Fibroblast of lung (primary cell): ENCODE measurements around the gene TMEM179. TPM values are rescaled to one million over a fixed set of nuclear protein-coding genes. Genes with fewer than 3 reads are reported as not detected.

Source experiments
- DNase-seq, 2 donors: peaks; one replicate each; pipeline versions ENCODE4 v3.0.0 to v3.0.0-alpha.2; 2010; ENCODE audit warnings: low read depth in 2 of 2
- H2AFZ ChIP-seq: 2 replicates; pipeline ENCODE4 v1.5.1; 2012; ENCODE audit warnings: low read length, control low read depth, inconsistent platforms
- H3K27ac ChIP-seq: 2 replicates; pipeline ENCODE4 v1.5.1; 2011; ENCODE audit warnings: low read length, control low read depth; ENCODE audit not compliant: insufficient read depth
- H3K27me3 ChIP-seq: 2 replicates; pipeline ENCODE4 v1.5.1; 2011; ENCODE audit warnings: mild to moderate bottlenecking, low read length; ENCODE audit not compliant: control insufficient read depth, insufficient read depth
- H3K36me3 ChIP-seq: 2 replicates; pipeline ENCODE4 v1.5.1; 2011; ENCODE audit warnings: low read length; ENCODE audit not compliant: control insufficient read depth, insufficient read depth
- H3K4me1 ChIP-seq: 2 replicates; pipeline ENCODE4 v1.5.1; 2011; ENCODE audit warnings: low read length; ENCODE audit not compliant: control insufficient read depth, insufficient read depth; ENCODE audit errors: extremely low read depth
- H3K4me2 ChIP-seq: 2 replicates; pipeline ENCODE4 v1.5.1; 2011; ENCODE audit warnings: low read length, control low read depth; ENCODE audit not compliant: insufficient read depth; ENCODE audit errors: extremely low read depth
- H3K4me3 ChIP-seq, 4 experiments: fragments of 200-600 bp in 1 of 4; sonication (generic) in 1 of 4; replicated peaks in 1 of 4; 2 replicates each; pipeline ENCODE4 v1.5.1; 2011 to 2016; ENCODE audit warnings: low read length in 4 of 4, low read depth in 3 of 4, mild to moderate bottlenecking in 3 of 4, control low read depth in 2 of 4, inconsistent platforms in 1 of 4, mixed read lengths in 1 of 4; ENCODE audit not compliant: insufficient read depth in 1 of 4; ENCODE audit errors: control extremely low read depth in 1 of 4
- H3K79me2 ChIP-seq: 2 replicates; pipeline ENCODE4 v1.5.1; 2012; ENCODE audit warnings: mild to moderate bottlenecking, low read length, inconsistent platforms; ENCODE audit not compliant: control insufficient read depth, insufficient read depth
- H3K9ac ChIP-seq: 2 replicates; pipeline ENCODE4 v1.5.1; 2011; ENCODE audit warnings: mild to moderate bottlenecking, low read length, control low read depth; ENCODE audit not compliant: insufficient read depth
- H3K9me3 ChIP-seq: 2 replicates; pipeline ENCODE4 v1.5.1; 2012; ENCODE audit warnings: low read depth, low read length; ENCODE audit not compliant: control insufficient read depth, insufficient read depth
- H4K20me1 ChIP-seq: 2 replicates; pipeline ENCODE4 v1.5.1; 2011; ENCODE audit warnings: low read length; ENCODE audit not compliant: control insufficient read depth, insufficient read depth; ENCODE audit errors: extremely low read depth
- EZH2 ChIP-seq: IDR thresholded peaks from 2 replicates; pipeline ENCODE4 v1.5.1; 2012; ENCODE audit warnings: low read length, control low read depth, mild to moderate bottlenecking; ENCODE audit errors: missing control alignments
- polyA plus RNA-seq, 2 donors: library from polyadenylated mRNA; depleted of rRNA in 1 of 2; stranded (reverse) in 1 of 2; unstranded in 1 of 2; fragments of >200 nt; gene quantifications; 2 replicates each; pipeline ENCODE4 v1.2.1, GENCODE V29; 2011 to 2012; ENCODE audit warnings: missing spikeins in 1 of 2
- total RNA-seq: library from RNA; depleted of rRNA; stranded (reverse); fragments of >200 nt; gene quantifications from 2 replicates; pipeline ENCODE4 v1.2.1, GENCODE V29; 2014
- TF ChIP-seq, protein P1 (sequence below), 2 donors: IDR thresholded peaks in 1 of 2; conservative IDR thresholded peaks in 1 of 2; 1 replicate in 1 of 2; 2 replicates in 1 of 2; pipeline ENCODE4 v1.5.1; 2011 to 2012; ENCODE audit warnings: low read length in 2 of 2, control low read depth in 1 of 2, inconsistent platforms in 1 of 2, low read depth in 1 of 2, mild to moderate bottlenecking in 1 of 2

The TMEM179 gene
- total and polyA plus RNA-seq, 2 donors (not counting 1 experiment from before 2014, with no cell fraction given), result under 0.01 to 0.03 TPM

- no peaks in the 10 kb centered on the region for H4K20me1 ChIP-seq
- TF ChIP-seq, protein P1, sequence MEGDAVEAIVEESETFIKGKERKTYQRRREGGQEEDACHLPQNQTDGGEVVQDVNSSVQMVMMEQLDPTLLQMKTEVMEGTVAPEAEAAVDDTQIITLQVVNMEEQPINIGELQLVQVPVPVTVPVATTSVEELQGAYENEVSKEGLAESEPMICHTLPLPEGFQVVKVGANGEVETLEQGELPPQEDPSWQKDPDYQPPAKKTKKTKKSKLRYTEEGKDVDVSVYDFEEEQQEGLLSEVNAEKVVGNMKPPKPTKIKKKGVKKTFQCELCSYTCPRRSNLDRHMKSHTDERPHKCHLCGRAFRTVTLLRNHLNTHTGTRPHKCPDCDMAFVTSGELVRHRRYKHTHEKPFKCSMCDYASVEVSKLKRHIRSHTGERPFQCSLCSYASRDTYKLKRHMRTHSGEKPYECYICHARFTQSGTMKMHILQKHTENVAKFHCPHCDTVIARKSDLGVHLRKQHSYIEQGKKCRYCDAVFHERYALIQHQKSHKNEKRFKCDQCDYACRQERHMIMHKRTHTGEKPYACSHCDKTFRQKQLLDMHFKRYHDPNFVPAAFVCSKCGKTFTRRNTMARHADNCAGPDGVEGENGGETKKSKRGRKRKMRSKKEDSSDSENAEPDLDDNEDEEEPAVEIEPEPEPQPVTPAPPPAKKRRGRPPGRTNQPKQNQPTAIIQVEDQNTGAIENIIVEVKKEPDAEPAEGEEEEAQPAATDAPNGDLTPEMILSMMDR (conservative IDR thresholded peaks at IDR 0.05 in 1 of 2, IDR thresholded peaks at IDR 0.05 in 1 of 2; ENCODE audit: low read depth in 1 of 2, low read length in 2 of 2), result no peak
- no peak for TF ChIP-seq EZH2
- no peak overlapping the region for H3K4me3 ChIP-seq
- H3K27ac ChIP-seq, result no peak overlapping the region
- no peaks in the 10 kb centered on the region for H3K27me3 ChIP-seq
- no peak overlapping the region for H3K9ac ChIP-seq
- no peaks in the 10 kb centered on the region for H3K4me1 ChIP-seq
- H3K4me2 ChIP-seq, result no peak overlapping the region
- H3K79me2 ChIP-seq, result no peaks in the 10 kb centered on the region
- H3K36me3 ChIP-seq, result no peaks in the 10 kb centered on the region
- no peak overlapping the region for H2AFZ ChIP-seq
- no peaks in the 10 kb centered on the region for H3K9me3 ChIP-seq
- DNase-seq, result no peak
Measured at GRCh38 chr14:104578321-104578720, 26.3 kb downstream of the TMEM179 start.

DNA sequence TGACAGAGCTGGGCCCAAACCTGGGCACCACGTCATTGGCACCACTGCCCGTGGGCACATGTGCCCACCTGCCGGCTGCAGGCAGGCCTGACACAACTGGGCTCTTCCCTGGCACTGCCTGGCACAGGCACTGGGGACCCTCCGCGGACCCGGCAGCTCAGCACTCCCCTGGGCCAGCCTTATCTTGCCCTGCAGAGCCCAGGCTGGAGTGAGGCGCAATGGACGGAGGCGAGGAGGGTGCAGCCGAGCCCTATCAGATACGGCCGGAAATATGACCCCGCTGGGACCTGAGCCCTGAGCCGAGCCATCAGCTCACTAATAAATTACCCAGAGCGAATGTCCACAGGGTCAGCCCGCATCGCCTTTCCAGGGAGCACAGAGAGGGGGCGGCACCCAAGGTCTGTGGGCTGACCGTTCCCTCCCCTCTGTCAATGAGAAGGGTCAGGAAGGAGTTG, 26.7 kb downstream of the TMEM179 start:
- Histone ChIP-seq H3K4me3 (no peak overlapping the region), H3K4me1 (no peaks in the 10 kb centered on the region), H3K4me2 (no peak overlapping the region), H4K20me1 (no peaks in the 10 kb centered on the region), H3K36me3 (no peaks in the 10 kb centered on the region), H3K79me2 (no peaks in the 10 kb centered on the region), H3K9me3 (no peaks in the 10 kb centered on the region), H2AFZ (no peak overlapping the region), H3K27me3 (no peaks in the 10 kb centered on the region), H3K9ac (no peak overlapping the region), H3K27ac (no peak overlapping the region)
- TF ChIP-seq EZH2, result no peak
- TF ChIP-seq, protein P1 (conservative IDR thresholded peaks at IDR 0.05 in 1 of 2, IDR thresholded peaks at IDR 0.05 in 1 of 2; ENCODE audit: low read depth in 1 of 2, low read length in 2 of 2), result no peak
- no peak for DNase-seq

DNA sequence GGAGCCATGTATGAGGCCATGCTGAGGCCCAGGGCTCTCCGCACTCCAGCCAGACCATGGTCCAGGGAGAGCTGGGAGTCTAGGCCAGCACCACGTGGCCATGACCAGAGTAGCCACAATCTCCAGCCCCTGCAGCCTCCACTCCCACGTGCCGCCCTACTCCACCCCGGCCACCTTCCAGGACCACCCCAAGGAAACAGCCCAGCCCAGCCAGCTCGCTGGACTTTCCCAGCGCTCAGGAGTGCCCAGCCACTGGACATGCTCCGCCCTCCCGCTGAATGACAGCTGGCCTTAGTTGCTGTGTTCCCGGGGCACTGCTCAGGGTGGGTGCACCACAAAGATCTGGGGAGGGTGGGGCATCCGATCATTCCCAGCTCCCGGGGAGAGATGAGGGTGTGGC, 27.1 kb downstream of the TMEM179 start:
- Histone ChIP-seq H3K4me3 (no peak overlapping the region), H3K36me3 (no peaks in the 10 kb centered on the region), H3K27ac (no peak overlapping the region), H3K4me2 (no peak overlapping the region), H3K79me2 (no peaks in the 10 kb centered on the region), H2AFZ (no peak overlapping the region), H3K9ac (no peak overlapping the region), H3K4me1 (no peaks in the 10 kb centered on the region), H3K9me3 (no peaks in the 10 kb centered on the region), H3K27me3 (no peaks in the 10 kb centered on the region), H4K20me1 (no peaks in the 10 kb centered on the region)
- TF ChIP-seq, protein P1 (conservative IDR thresholded peaks at IDR 0.05 in 1 of 2, IDR thresholded peaks at IDR 0.05 in 1 of 2; ENCODE audit: low read depth in 1 of 2, low read length in 2 of 2), result no peak
- TF ChIP-seq EZH2, result no peak
- DNase-seq, result no peak
